GM18499 (cell line): Measurements from ENCODE around the gene NEK4.
"Not testable (repeated sequence)": the region's sequence is repeated elsewhere in the genome, so short reads cannot be mapped to it uniquely, and the experiment has no call there.

Experiments
- ATAC-seq: cut with Tn5 transposase; IDR thresholded peaks from one replicate; pipeline ENCODE4 v1.9.1; 2021; ENCODE audit warnings: moderate number of reproducible peaks; ENCODE audit not compliant: insufficient read depth, unreplicated experiment

Gene NEK4

GRCh38 chr3:52743152-52743551 is 27.6 kb downstream of the NEK4 start:
- no peak for ATAC-seq

- no peak for ATAC-seq
These were observed 28.2 kb downstream of the NEK4 start for GRCh38 chr3:52742418-52743041.

GRCh38 chr3:52739730-52740129 is 31.0 kb downstream of the NEK4 start:
- no peak for ATAC-seq

- no peak for ATAC-seq
These were observed 37.4 kb downstream of the NEK4 start for GRCh38 chr3:52733256-52733891.

- ATAC-seq = no peak
These were observed 39.1 kb downstream of the NEK4 start for GRCh38 chr3:52731590-52731989.

- ATAC-seq = no peak
These were observed 40.1 kb downstream of the NEK4 start for GRCh38 chr3:52730681-52731080.

- not testable (repeated sequence) for ATAC-seq
These were observed 42.0 kb downstream of the NEK4 start for GRCh38 chr3:52728753-52729152.

GRCh38 chr3:52724511-52724910 is 46.2 kb downstream of the NEK4 start:
- no peak for ATAC-seq

GRCh38 chr3:52723935-52724334 is 46.8 kb downstream of the NEK4 start:
- no peak for ATAC-seq

GRCh38 chr3:52722491-52722890 is 48.2 kb downstream of the NEK4 start:
- ATAC-seq = no peak

- no peak for ATAC-seq
These were observed 49.1 kb downstream of the NEK4 start for GRCh38 chr3:52721730-52722008.

- no peak for ATAC-seq
These were observed 49.6 kb downstream of the NEK4 start for GRCh38 chr3:52721002-52721729.

- no peak for ATAC-seq
These were observed 51.1 kb downstream of the NEK4 start for GRCh38 chr3:52719618-52720017.

- no peak for ATAC-seq
These were observed 54.9 kb downstream of the NEK4 start for GRCh38 chr3:52715714-52716305.

- no peak for ATAC-seq
These were observed 56.1 kb downstream of the NEK4 start for GRCh38 chr3:52714335-52715302.

GRCh38 chr3:52712291-52713212 is 58.2 kb downstream of the NEK4 start:
- ATAC-seq = no peak

- no peak for ATAC-seq
These were observed 60.2 kb downstream of the NEK4 start for GRCh38 chr3:52710512-52710911.

- ATAC-seq = no peak
These were observed 63.2 kb downstream of the NEK4 start for GRCh38 chr3:52707585-52707984.
